Heart left ventricle (tissue), 16 donors: Measurements from ENCODE around the gene UQCC5. TPM values are rescaled to one million over a fixed set of nuclear protein-coding genes. Genes with fewer than 3 reads are reported as not detected.

Experiments
- ATAC-seq, 4 donors: fragments of 200-7000 bp; cut with Tn5 transposase; one replicate each; pipeline ENCODE4 v1.9.1; 2020 to 2022; ENCODE audit warnings: moderate library complexity in 4 of 4, mild to moderate bottlenecking in 3 of 4, moderate number of reproducible peaks in 1 of 4
- DNase-seq, 5 donors: peaks; one replicate each; pipeline ENCODE4 v3.0.0-alpha.2; 2020
- H3K27ac ChIP-seq, 12 donors: fragments of 200-600 bp; sonication (generic) in 4 of 12; one replicate each; pipeline versions ENCODE4 v1.5.0 to v1.8.0; 2016 to 2022; ENCODE audit warnings: mild to moderate bottlenecking in 2 of 12
- H3K27me3 ChIP-seq, 9 donors: fragments of 200-600 bp; sonication (generic) in 2 of 9; one replicate each; pipeline versions ENCODE4 v1.5.1 to v1.8.0; 2016 to 2022; ENCODE audit warnings: mild to moderate bottlenecking in 3 of 9
- H3K36me3 ChIP-seq, 9 donors: fragments of 200-600 bp; sonication (generic) in 2 of 9; one replicate each; pipeline versions ENCODE4 v1.5.0 to v1.8.0; 2018 to 2022; ENCODE audit warnings: mild to moderate bottlenecking in 2 of 9
- H3K4me1 ChIP-seq, 12 donors: fragments of 200-600 bp; sonication (generic) in 4 of 12; one replicate each; pipeline versions ENCODE4 v1.5.0 to v1.8.0; 2016 to 2022; ENCODE audit warnings: mild to moderate bottlenecking in 3 of 12
- H3K4me3 ChIP-seq, 12 donors: fragments of 200-600 bp; sonication (generic) in 4 of 12; one replicate each; pipeline versions ENCODE4 v1.5.0 to v1.8.0; 2017 to 2022; ENCODE audit warnings: mild to moderate bottlenecking in 9 of 12, moderate library complexity in 4 of 12
- H3K9me3 ChIP-seq, 12 donors: fragments of 200-600 bp; sonication (generic) in 4 of 12; one replicate each; pipeline versions ENCODE4 v1.5.0 to v1.8.0; 2016 to 2022; ENCODE audit warnings: mild to moderate bottlenecking in 1 of 12
- CTCF ChIP-seq, 12 donors: fragments of 200-600 bp; sonication (generic) in 4 of 12; IDR thresholded peaks; one replicate each; pipeline versions ENCODE4 v1.5.0 to v1.8.0; 2018 to 2022; ENCODE audit warnings: antibody characterized with exemption in 12 of 12, mild to moderate bottlenecking in 5 of 12
- POLR2A ChIP-seq, 2 donors: fragments of 450-650 bp; IDR thresholded peaks; one replicate each; pipeline ENCODE4 v1.6.1; 2017; ENCODE audit warnings: antibody characterized with exemption in 2 of 2, mild to moderate bottlenecking in 2 of 2, moderate library complexity in 2 of 2
- WGBS, 4 donors: extraction: QIAGEN DNeasy Blood & Tissue Kit in 2 of 4; methylation state at CpG; one replicate each; pipeline versions ENCODE4 v1.1.5 to v1.1.7; 2013 to 2018; 5-methylcytosine and 5-hydroxymethylcytosine counted together
- intact Hi-C, 10 donors: fragments of 100-400 bp; cut with DNase I; formaldehyde crosslinking; loops; one replicate each; pipeline versions ENCODE4 v1.11.1 to v1.14.2; 2022
- polyA plus RNA-seq, 2 donors: library from polyadenylated mRNA; stranded (reverse); fragments of 200-250 nt; gene quantifications; one replicate each; pipeline ENCODE4 v1.2.3, GENCODE V29; 2013
- total RNA-seq, 9 donors: library from RNA; depleted of rRNA in 2 of 9; stranded (reverse); fragments of >200 nt in 2 of 9; fragmentation: NEBNext Ultra II Directional in 3 of 9; extraction: Animal tissue kit (Norgen Biotek cat#: 25700) in 3 of 9; gene quantifications; one replicate each; pipeline versions ENCODE4 v1.1.0 to v1.2.4, GENCODE V29; 2016 to 2023
- donor health status: ischemic (EF 13 %, LVEDD 7.1; RV severe dilation, severe dysfunction).
- donor health status: healthy with polysubstance abuse.
- donor health status: DM: no; HTN: yes; CAD: no.
- donor health status: DM: no; HTN: no; CAD: no.
- donor health status: ischemic (EF 25% LVEDD 6.9; RV normal size, moderate dysfunction).
- donor health status: ischemic (EF 25% LVEDD 5.7; RV mildly dilated, moderate dysfunction).
- donor health status: healthy.
- donor health status: DM: yes; HTN: yes; CAD: no.
- donor health status: ischemic (EF 35%, LVEDD 5.7; RV mildly dilated, moderate dysfunction).
- donor health status: nonischemic (EF 11% LVEDD 7.7; RV severe dilation, severe dysfunction).
- donor health status: DM: yes; HTN: yes; CAD: no.
- donor health status: PGD.
- donor health status: ischemic (EF 29% LVEDD 5.4; RV normal size, mild dysfunction).
- donor health status: nonischemic (EF 23%, LVEDD 6.1; RV moderate dilation, normal function).

UQCC5 gene
- total and polyA plus RNA-seq, 11 donors = 2.0 to 113 (median 59.2) TPM

GRCh38 chr3:52501046-52501445, 35.4 kb upstream of the UQCC5 start:
- H3K9me3 ChIP-seq = no peaks in the 10 kb centered on the region
- no peak overlapping the region for H3K4me3 ChIP-seq
- ATAC-seq (no peak), DNase-seq (no peak)
- H3K27ac ChIP-seq = no peak overlapping the region
- WGBS, 4 donors = 89 to 100% (median 89%) methylated on average over 5 to 11 of the region's 11 CpGs
- intact Hi-C loops = no loop called here
- no peaks in the 10 kb centered on the region for H3K27me3 ChIP-seq
- TF ChIP-seq CTCF (IDR thresholded peaks at IDR 0.05) (no peak), POLR2A (IDR thresholded peaks at IDR 0.05) (no peak)
- H3K36me3 ChIP-seq = peaks cover 0 to 54% (median 0%) of the 10 kb centered on the region in 9 donors
- H3K4me1 ChIP-seq = peaks cover 0 to 41% (median 4%) of the 10 kb centered on the region in 12 donors

GRCh38 chr3:52502001-52502400, 34.4 kb upstream of the UQCC5 start:
- TF ChIP-seq CTCF (IDR thresholded peaks at IDR 0.05) = no peak
- no peak for TF ChIP-seq POLR2A (IDR thresholded peaks at IDR 0.05)
- peaks cover 0 to 32% (median 0%) of the 10 kb centered on the region in 12 donors for H3K4me1 ChIP-seq
- H3K36me3 ChIP-seq = peaks cover 0 to 60% (median 0%) of the 10 kb centered on the region in 9 donors
- DNase-seq (no peak), ATAC-seq (no peak)
- no peak overlapping the region for H3K27ac ChIP-seq
- intact Hi-C loops = no loop called here
- no peaks in the 10 kb centered on the region for H3K27me3 ChIP-seq
- 85 to 95% (median 93%) methylated on average over 3 to 11 of the region's 11 CpGs for WGBS, 4 donors
- H3K4me3 ChIP-seq = no peak overlapping the region
- H3K9me3 ChIP-seq = no peaks in the 10 kb centered on the region

GRCh38 chr3:52502808-52503350, 33.5 kb upstream of the UQCC5 start:
- Histone ChIP-seq H3K4me1 (peaks cover 0 to 23% (median 0%) of the 10 kb centered on the region in 12 donors), H3K9me3 (no peaks in the 10 kb centered on the region), H3K27me3 (no peaks in the 10 kb centered on the region), H3K36me3 (peaks cover 0 to 63% (median 4%) of the 10 kb centered on the region in 9 donors), H3K4me3 (no peak overlapping the region), H3K27ac (no peak overlapping the region)
- intact Hi-C loops = no loop called here
- ATAC-seq (no peak), DNase-seq (no peak)
- TF ChIP-seq POLR2A (IDR thresholded peaks at IDR 0.05) (no peak), CTCF (IDR thresholded peaks at IDR 0.05) (no peak)
- WGBS, 4 donors = 90 to 100% (median 95%) methylated on average over 5 to 11 of the region's 11 CpGs

- peaks cover 0 to 73% (median 4%) of the 10 kb centered on the region in 9 donors for H3K36me3 ChIP-seq
- no peak overlapping the region for H3K27ac ChIP-seq
- DNase-seq = no peak
- no peak overlapping the region for H3K4me3 ChIP-seq
- H3K9me3 ChIP-seq = no peaks in the 10 kb centered on the region
- no peak for ATAC-seq
- H3K4me1 ChIP-seq = peaks cover 0 to 13% (median 0%) of the 10 kb centered on the region in 12 donors
- TF ChIP-seq POLR2A (IDR thresholded peaks at IDR 0.05) (no peak), CTCF (IDR thresholded peaks at IDR 0.05) (no peak)
- intact Hi-C loops = no loop called here
- H3K27me3 ChIP-seq = no peaks in the 10 kb centered on the region
- 80 to 82% (median 80%) methylated on average over 16 to 23 of the region's 23 CpGs for WGBS, 4 donors
These were observed 32.5 kb upstream of the UQCC5 start for GRCh38 chr3:52503788-52504424.
